ENCODE data around the gene HSD17B4.
"Not testable (repeated sequence)": the region's sequence is repeated elsewhere in the genome, so short reads cannot be mapped to it uniquely, and the experiment has no call there.

Gene HSD17B4

GRCh38 chr5:119484884-119485283, 32.6 kb downstream of the HSD17B4 start:
- FAIRE-seq: no peak

DNA sequence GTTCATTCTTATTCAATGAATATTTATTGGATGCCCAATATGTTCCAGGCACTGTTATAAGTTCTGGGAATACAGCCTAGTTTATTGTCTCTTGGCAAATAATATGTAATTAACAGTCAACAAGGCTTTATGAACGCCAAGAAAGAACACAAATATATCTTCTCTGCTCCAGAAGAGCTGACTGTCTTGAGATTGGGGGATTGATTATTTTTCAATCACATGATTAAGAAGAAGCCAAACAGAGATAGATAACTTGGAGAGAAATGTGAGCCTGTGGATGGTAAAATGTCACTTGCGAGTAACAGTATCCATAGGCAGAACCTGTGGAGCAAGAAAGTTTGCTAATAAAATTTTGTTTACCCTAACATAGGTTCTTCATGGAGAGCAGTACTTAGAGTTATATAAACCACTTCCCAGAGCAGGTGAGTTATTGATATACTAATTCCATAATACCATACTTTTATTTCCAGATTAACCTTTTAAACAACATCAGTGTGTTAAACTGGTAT, 49.4 kb downstream of the HSD17B4 start:
- no peak for FAIRE-seq

DNA sequence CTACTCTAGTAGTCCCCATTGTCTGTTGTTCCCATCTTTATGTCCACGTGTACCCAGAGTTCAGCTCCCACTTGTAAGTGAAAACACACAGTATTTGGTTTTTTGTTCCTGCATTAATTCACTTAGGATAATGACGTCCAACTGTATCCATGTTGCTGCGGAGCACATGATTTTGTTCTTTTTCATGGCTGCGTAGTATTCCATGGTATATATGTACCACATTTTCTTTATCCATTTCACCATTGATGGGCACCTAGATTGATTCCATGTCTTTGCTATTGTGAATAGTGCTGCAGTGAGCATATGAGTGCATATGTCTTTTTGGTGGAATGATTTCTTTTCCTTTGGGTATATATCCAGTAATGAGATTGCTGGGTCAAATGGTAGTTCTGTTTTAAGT, 51.6 kb downstream of the HSD17B4 start:
- FAIRE-seq: not testable (repeated sequence)

DNA sequence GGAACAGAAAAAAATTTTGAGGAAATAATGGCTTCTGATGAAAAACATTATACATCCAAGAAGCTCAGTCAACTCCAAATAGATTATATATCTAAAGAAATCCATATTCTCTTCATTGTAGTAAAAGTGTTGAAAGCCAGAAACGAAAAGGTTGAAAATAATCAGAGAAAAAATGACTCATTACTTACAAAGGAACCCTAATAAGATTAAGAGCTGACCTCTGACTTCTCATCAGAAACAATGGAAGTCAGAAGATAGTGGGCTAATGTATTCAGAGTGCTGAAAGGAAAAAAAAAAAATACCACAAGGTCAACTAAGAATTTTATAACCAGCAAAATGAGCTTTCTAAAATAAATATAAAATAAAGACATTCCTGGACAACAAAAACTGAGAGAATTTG, 60.0 kb downstream of the HSD17B4 start:
- no peak for FAIRE-seq

- no peak for FAIRE-seq
These were observed 62.9 kb downstream of the HSD17B4 start for GRCh38 chr5:119515192-119515591.

DNA sequence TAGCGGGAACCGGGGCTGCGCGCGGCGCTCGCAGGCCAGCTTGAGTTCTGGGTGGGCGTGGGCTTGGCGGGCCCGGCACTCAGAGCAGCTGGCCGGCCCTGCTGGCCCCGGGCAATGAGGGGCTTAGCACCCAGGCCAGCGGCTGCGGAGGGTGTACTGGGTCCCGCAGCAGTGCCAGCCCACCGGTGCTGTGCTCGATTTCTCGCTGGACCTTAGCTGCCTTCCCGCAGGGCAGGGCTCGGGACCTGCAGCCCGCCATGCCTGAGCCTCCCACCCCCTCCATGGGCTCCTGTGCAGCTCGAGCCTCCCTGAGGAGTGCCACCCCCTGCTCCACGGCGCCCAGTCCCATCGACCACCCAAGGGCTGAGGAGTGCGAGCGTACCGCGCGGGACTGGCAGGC, 64.8 kb downstream of the HSD17B4 start:
- not testable (repeated sequence) for FAIRE-seq

DNA sequence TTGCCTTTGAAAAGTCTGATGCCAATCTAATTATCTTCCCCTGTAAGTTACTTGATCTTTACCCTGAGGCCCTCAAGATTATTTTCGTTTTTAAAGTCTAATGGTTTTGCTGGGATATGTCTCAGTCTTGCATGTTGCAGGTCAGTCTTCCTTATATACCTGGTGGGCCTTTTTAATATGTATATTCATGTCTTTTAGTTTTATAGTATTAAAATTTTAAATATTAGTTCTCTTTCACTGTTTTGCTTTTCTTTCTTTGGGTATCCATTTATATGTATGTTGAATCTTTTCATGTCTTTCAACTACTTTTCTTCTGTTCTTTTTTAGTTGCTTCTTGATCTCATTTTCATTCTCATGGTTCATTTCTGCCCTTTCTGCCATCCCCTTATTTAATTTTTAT, 68.9 kb downstream of the HSD17B4 start:
- FAIRE-seq: no peak

GRCh38 chr5:119522841-119523240, 70.5 kb downstream of the HSD17B4 start:
- peak; percentile 23 for FAIRE-seq

- no peak for FAIRE-seq
These were observed 72.2 kb downstream of the HSD17B4 start for GRCh38 chr5:119524485-119524884.

GRCh38 chr5:119527351-119527750, 75.1 kb downstream of the HSD17B4 start:
- no peak for FAIRE-seq

DNA sequence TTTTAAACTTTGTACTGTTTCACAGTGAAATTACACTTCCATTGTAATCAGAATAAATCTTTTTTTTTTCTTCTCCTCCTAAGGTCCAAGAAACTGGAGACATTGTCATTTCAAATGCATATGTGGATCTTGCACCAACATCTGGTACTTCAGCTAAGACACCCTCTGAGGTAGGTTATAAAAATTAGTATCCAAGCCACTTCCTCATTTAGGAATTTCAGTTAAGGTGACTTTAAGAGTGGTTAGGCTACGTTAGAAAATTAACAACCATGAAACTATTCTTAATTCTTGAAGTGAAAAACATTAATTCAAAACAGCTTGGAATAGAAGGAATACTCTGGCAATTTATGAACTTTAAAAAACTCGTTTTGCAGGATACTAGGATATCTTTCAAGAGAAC, 77.5 kb downstream of the HSD17B4 start:
- no peak for FAIRE-seq

DNA sequence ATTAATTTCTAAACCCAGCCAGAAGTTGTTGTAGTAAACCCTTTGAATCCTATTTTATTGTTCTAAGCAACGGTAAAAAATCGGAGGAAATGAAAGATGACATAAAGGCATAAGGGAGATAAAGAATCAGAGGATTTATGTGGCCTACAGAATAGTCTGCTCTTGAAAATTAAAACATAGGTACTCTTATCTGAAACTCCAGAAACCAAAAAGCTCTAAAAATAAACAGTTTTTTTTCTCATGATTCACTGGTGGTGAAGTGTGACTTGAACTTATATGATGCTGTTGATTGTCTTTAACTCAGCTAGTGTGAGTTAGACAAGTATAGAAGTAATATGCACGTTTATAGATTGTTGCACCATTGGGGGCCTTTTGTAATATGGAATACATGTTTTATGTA, 80.3 kb downstream of the HSD17B4 start:
- no peak for FAIRE-seq

DNA sequence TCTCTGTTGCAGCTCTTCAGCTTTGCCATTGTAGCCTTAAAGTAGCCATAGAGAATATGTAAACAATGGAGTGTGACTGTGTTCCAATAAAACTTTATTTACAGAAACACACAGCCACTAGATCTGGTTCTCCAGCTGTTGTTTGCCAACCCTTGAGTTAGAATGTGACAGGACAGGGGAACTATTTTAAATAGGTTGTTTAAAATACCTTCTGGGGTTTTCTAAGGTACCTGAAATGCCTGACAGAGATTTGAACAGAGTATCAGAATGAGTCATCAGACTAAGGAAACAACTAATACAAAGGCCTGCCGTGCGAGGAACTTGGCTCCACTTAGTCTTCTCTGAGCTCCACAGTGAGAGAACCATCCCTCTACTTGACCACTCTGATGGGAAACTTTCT, 85.4 kb downstream of the HSD17B4 start:
- no peak for FAIRE-seq

DNA sequence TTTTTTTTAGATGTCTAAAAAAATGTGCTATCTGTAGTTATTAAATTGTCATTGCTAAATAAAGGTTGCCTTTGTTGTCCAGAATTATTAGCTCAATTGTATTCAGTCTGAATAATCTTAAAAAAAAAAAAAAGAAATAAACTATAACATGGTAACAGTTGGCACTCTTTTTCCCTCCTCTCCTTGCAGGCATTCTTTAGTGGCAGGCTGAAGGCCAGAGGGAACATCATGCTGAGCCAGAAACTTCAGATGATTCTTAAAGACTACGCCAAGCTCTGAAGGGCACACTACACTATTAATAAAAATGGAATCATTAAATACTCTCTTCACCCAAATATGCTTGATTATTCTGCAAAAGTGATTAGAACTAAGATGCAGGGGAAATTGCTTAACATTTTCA, 89.4 kb downstream of the HSD17B4 start:
- no peak for FAIRE-seq

DNA sequence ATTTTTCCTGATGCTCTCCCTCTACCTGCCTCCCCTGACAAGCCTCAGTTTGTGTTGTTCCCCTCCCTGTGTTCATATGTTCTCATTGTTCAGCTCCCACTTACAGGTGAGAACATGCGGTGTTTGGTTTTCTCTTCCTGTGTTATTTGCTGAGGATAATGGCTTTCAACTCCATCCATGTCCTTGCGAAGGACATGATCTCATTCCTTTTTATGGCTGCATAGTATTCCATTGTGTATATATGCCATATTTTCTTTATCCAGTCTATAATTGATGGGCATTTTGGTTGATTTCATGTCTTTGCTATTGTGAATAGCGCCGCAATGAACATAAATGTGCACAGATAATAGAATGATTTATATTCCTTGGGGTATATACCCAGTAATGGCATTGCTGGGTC, 99.5 kb downstream of the HSD17B4 start:
- FAIRE-seq: no peak

GRCh38 chr5:119554597-119554996, 102.3 kb downstream of the HSD17B4 start:
- no peak for FAIRE-seq

DNA sequence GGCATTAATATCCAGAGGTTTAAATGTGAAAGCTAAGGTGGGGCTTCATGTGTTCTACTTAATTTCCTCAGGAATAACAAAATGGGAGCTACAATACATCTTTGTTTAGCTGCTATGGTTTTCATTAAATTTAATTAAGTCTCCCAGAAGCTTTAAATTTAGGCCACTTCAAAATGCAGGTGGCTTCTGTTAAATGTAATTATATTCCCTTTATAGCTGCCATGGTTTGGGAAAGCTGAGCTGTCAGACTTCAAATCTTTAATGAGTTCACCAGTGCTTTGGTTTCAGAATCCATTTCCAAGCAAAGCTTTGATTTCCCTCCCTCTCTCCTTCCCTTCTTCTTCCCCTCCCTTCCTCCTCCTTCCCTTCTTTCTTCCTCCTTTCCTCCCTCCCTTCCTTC, 118.6 kb downstream of the HSD17B4 start:
- FAIRE-seq: no peak

GRCh38 chr5:119578937-119579336, 126.6 kb downstream of the HSD17B4 start:
- no peak for FAIRE-seq

DNA sequence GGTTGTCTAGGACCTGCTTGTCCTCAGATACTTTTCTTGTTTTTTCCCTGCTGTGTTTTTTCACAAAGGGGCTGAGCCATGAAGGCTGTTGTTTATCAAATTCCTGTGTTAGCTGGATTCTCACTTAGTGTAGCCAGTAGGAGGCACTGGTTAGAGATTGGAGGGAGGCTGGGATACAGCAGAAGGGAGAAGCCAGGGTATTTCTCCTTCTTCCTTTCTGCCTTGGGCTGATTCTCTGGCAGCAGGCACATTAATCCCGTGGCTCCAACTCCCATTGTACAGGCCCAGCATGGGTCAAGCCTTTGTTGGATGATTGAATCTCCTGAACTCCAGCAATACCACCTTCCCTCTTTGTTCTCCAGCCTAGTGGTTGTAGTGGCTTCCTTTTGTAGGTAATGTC, 130.7 kb downstream of the HSD17B4 start:
- FAIRE-seq: no peak

GRCh38 chr5:119583684-119584083, 131.4 kb downstream of the HSD17B4 start:
- no peak for FAIRE-seq

All from G401.6 (cell line).